ENCODE measurements around the gene EMP1.

EMP1 gene

GRCh38 chr12:13218641-13219040, 22.1 kb downstream of the EMP1 start:
- no peak for FAIRE-seq
- no peak for DNase-seq (ENCODE audit: low spot score)

GRCh38 chr12:13219320-13219719, 22.8 kb downstream of the EMP1 start:
- DNase-seq (ENCODE audit: low spot score), result no peak
- FAIRE-seq, result peak; percentile 81

- no peak for DNase-seq (ENCODE audit: low spot score)
- no peak for FAIRE-seq
These were observed 24.3 kb downstream of the EMP1 start for GRCh38 chr12:13220838-13221237.

- FAIRE-seq, result peak; percentile 17
- no peak for DNase-seq (ENCODE audit: low spot score)
These were observed 25.6 kb downstream of the EMP1 start for GRCh38 chr12:13222076-13222475.

GRCh38 chr12:13223179-13223804, 26.8 kb downstream of the EMP1 start:
- no peak for DNase-seq (ENCODE audit: low spot score)

GRCh38 chr12:13223941-13224340, 27.4 kb downstream of the EMP1 start:
- FAIRE-seq, result no peak
- DNase-seq (ENCODE audit: low spot score), result no peak

More at GRCh38 chr12:13223179-13223804, 26.8 kb downstream of the EMP1 start:
- FAIRE-seq, result peak; percentile 86

- FAIRE-seq, result peak; percentile 61
- DNase-seq (ENCODE audit: low spot score), result no peak
These were observed 30.7 kb downstream of the EMP1 start for GRCh38 chr12:13227191-13227590.

GRCh38 chr12:13228579-13228978, 32.1 kb downstream of the EMP1 start:
- no peak for DNase-seq (ENCODE audit: low spot score)

GRCh38 chr12:13229504-13229903, 33.0 kb downstream of the EMP1 start:
- DNase-seq (ENCODE audit: low spot score) (peak; percentile 39), FAIRE-seq (no peak)

More at GRCh38 chr12:13228579-13228978, 32.1 kb downstream of the EMP1 start:
- FAIRE-seq, result peak; percentile 20

GRCh38 chr12:13230500-13230899, 34.0 kb downstream of the EMP1 start:
- FAIRE-seq, result no peak
- no peak for DNase-seq (ENCODE audit: low spot score)

- peak; percentile 77 for FAIRE-seq
These were observed 37.5 kb downstream of the EMP1 start for GRCh38 chr12:13233830-13234641.

GRCh38 chr12:13238204-13238603, 41.7 kb downstream of the EMP1 start:
- DNase-seq (ENCODE audit: low spot score) (no peak), FAIRE-seq (peak; percentile 17)

More at GRCh38 chr12:13233830-13234641, 37.5 kb downstream of the EMP1 start:
- peak; percentile 77 for DNase-seq (ENCODE audit: low spot score)

- FAIRE-seq, result peak; percentile 67
These were observed 45.4 kb downstream of the EMP1 start for GRCh38 chr12:13241833-13242488.

GRCh38 chr12:13242936-13243335, 46.4 kb downstream of the EMP1 start:
- FAIRE-seq (peak; percentile 9), DNase-seq (ENCODE audit: low spot score) (no peak)

More at GRCh38 chr12:13241833-13242488, 45.4 kb downstream of the EMP1 start:
- DNase-seq (ENCODE audit: low spot score), result no peak

GRCh38 chr12:13243516-13244070, 47.1 kb downstream of the EMP1 start:
- DNase-seq (ENCODE audit: low spot score), result no peak
- no peak for FAIRE-seq

GRCh38 chr12:13247596-13247995, 51.1 kb downstream of the EMP1 start:
- FAIRE-seq, result no peak
- no peak for DNase-seq (ENCODE audit: low spot score)

GRCh38 chr12:13248964-13249363, 52.4 kb downstream of the EMP1 start:
- no peak for DNase-seq (ENCODE audit: low spot score)

GRCh38 chr12:13250416-13250815, 53.9 kb downstream of the EMP1 start:
- peak; percentile 53 for DNase-seq (ENCODE audit: low spot score)
- peak; percentile 95 for FAIRE-seq

More at GRCh38 chr12:13248964-13249363, 52.4 kb downstream of the EMP1 start:
- peak; percentile 23 for FAIRE-seq

GRCh38 chr12:13251521-13251920, 55.0 kb downstream of the EMP1 start:
- DNase-seq (ENCODE audit: low spot score), result no peak
- FAIRE-seq, result no peak

GRCh38 chr12:13252024-13252423, 55.5 kb downstream of the EMP1 start:
- DNase-seq (ENCODE audit: low spot score), result no peak
- no peak for FAIRE-seq

- no peak for FAIRE-seq
- DNase-seq (ENCODE audit: low spot score), result no peak
These were observed 56.1 kb downstream of the EMP1 start for GRCh38 chr12:13252616-13253015.

Measured in urothelium cell line (cell line).